ENCODE data around the gene ABCF1. TPM values are rescaled to one million over a fixed set of nuclear protein-coding genes. Genes with fewer than 3 reads are reported as not detected.

ABCF1 gene
- total RNA-seq, 1 donor from 2014 or later = 32.5 TPM

- no peak for DNase-seq
- intact Hi-C loops (cut with DNase I) = loop anchor here (5.0 kb wide), 1 partner anchor 102 kb away; the partner anchor contains the start of gene MDC1
These were observed 44.1 kb downstream of the ABCF1 start for GRCh38 chr6:30615219-30615957.

GRCh38 chr6:30615958-30616810, 44.9 kb downstream of the ABCF1 start:
- DNase-seq (no peak), ATAC-seq (ENCODE audit: poor library complexity) (peak; percentile 0)
- intact Hi-C loops (cut with DNase I) = loop anchor here (5.0 kb wide), 1 partner anchor 101 kb away; the partner anchor contains the start of gene MDC1

More at GRCh38 chr6:30615219-30615957, 44.1 kb downstream of the ABCF1 start:
- peak; percentile 13 for ATAC-seq (ENCODE audit: poor library complexity)

DNA sequence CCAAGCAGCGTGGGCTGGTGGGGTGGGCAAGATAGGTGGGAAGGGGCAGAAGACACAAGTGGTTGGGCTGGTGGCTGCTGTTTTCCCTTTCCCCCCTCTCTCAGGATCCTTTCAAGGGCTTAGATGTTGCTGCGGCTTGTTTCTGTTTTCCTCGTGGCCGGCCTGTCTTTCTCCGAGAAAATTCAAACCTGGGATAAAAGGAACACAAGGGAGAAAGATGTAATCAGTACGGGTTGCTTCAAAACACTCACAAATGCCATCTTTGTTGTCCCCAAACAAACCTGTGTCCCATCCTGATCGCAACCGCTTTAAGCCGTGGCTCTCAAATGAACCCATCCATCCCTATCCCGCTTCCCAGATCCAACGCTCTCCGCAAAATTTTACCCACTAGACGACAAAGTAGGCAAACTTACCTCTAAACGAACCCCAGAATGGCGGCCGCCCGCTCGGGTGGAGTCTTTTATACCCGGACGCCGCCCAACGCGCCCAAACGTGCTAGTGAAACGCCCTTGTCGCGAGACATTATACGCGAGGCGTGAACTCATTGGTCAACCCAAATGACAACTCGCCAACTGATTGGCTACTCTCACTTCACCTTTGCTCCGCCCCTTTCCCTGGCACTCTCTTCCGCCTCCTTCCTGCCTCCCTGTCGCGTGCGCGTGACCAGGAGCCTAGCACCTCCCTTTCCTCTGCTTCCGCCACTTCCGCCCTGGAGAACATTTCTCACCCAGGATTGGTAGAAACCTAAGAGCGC, 45.7 kb downstream of the ABCF1 start, which contains the start of gene PPP1R10:
TSS of gene PPP1R10 (minus strand) at position 433 of the 754 bp plus-strand sequence. CDS start 7,299 bp downstream, outside the sequence.
- ATAC-seq (ENCODE audit: poor library complexity) (peak; percentile 88), DNase-seq (peak; percentile 98)
- intact Hi-C loops (cut with DNase I) = loop anchor here (5.0 kb wide), 1 partner anchor 100 kb away; the partner anchor contains the start of gene MDC1

DNA sequence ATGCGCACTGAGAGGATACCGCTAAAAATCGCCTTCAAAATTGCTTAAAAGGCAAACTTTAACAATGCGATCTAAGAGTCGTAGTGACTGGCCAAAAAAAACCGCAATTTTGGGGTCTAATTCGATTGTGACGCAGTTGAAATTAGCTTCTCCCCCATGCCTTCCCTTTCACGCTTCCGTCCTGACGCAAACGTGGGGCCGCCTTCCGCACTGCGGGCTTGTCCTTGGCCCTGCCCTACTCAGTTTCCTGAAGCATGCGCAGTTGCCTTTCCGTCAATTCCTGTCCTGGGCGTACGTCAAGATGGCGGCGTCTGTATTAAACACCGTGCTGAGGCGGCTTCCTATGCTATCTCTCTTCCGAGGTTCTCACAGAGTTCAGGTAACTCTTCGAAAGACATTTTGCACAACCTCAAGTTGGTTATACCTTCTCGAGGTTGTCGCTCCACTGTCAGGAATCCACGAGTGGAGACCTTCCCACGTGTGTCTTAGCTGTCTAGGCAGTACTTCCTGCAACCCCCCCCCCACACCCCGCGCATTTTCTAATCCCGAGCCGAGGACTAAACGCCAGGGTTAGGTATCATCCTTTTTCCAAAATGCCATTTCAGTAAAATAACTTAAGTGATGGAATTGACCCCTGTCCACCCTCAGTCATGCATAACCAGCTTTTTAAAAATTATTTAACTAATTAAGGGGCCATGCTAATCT, 46.5 kb downstream of the ABCF1 start, which contains the start of gene MRPS18B:
TSS of gene MRPS18B (plus strand) at position 276 of the 705 bp plus-strand sequence. CDS start at position 302, 26 bp downstream.
- ATAC-seq (ENCODE audit: poor library complexity) = peak; percentile 84

GRCh38 chr6:30618270-30618797, 47.1 kb downstream of the ABCF1 start:
- ATAC-seq (ENCODE audit: poor library complexity) (no peak), DNase-seq (no peak)
- intact Hi-C loops (cut with DNase I) = loop anchor here (5.0 kb wide), 1 partner anchor 99 kb away; the partner anchor contains the start of gene MDC1

More for the DNA sequence above, 46.5 kb downstream of the ABCF1 start, which contains the start of gene MRPS18B:
- intact Hi-C loops (cut with DNase I) = loop anchor here (5.0 kb wide), 1 partner anchor 100 kb away; the partner anchor contains the start of gene MDC1
- DNase-seq = peak; percentile 98

DNA sequence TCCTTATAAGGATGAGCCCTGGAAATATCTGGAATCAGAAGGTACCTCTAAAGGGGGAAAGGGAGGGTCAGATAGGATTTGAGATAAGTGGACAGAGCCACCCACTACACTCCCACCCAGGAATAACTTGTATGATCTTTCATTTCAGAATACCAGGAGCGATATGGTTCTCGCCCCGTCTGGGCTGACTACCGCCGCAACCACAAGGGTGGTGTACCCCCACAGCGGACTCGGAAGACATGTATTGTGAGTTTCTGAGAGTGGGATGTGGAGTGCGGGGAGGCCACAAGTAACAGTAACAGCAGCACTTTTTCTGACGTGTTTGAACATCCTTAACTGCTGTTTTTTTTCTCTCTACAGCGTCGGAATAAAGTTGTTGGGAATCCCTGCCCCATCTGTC, 48.3 kb downstream of the ABCF1 start:
- ATAC-seq (ENCODE audit: poor library complexity) (no peak), DNase-seq (no peak)
- intact Hi-C loops (cut with DNase I) = loop anchor here (5.0 kb wide), 1 partner anchor 98 kb away; the partner anchor contains the start of gene MDC1

- intact Hi-C loops (cut with DNase I) = no loop called here
- ATAC-seq (ENCODE audit: poor library complexity) (no peak), DNase-seq (no peak)
These were observed 54.3 kb downstream of the ABCF1 start for GRCh38 chr6:30625511-30625910.

- ATAC-seq (ENCODE audit: poor library complexity) = peak; percentile 98
- intact Hi-C loops (cut with DNase I) = no loop called here
- DNase-seq = peak; percentile 95
These were observed 55.5 kb downstream of the ABCF1 start, which contains the start of gene ATAT1 for GRCh38 chr6:30626484-30627366. TSS of gene ATAT1 (plus strand) at chr6:30626874.

DNA sequence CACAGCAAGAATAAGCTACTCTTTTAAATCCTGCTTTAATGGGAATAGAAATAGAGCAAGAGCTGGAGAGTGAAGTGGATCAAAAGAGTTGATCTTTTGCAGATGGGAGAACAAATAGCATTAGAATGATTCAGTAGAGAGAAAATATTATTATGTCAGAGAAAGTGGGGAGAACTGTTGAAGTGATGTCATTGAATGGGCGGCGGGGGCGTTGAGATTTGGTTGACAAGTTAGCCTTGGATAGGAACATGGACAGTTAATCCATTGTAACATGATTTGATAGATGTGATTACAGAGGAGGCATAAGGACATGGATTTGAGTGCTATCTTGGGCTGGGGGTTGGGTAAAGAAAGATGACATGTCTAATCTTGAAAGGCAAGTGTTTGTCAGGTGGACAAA, 64.6 kb downstream of the ABCF1 start:
- intact Hi-C loops (cut with DNase I) = no loop called here
- ATAC-seq (ENCODE audit: poor library complexity) (no peak), DNase-seq (no peak)

- ATAC-seq (ENCODE audit: poor library complexity) (no peak), DNase-seq (no peak)
- intact Hi-C loops (cut with DNase I) = no loop called here
These were observed 69.2 kb downstream of the ABCF1 start for GRCh38 chr6:30640481-30640880.

GRCh38 chr6:30641048-30641447, 69.8 kb downstream of the ABCF1 start:
- ATAC-seq (ENCODE audit: poor library complexity) (no peak), DNase-seq (no peak)
- intact Hi-C loops (cut with DNase I) = no loop called here

Small RNA genes lying within 50 kb of the gene (microRNA-seq; reads per million reads assigned to microRNA genes)
- gene MIR877 = 7.1 reads per million, percentile 20 among the genes with 10 or more reads in this experiment

Other genes with a start within 250 kb of the ABCF1 start
- gene TRIM39, start 244.5 kb upstream of the ABCF1 start, total RNA-seq = 6.2 TPM
- 25.4 TPM for gene RPP21, start 226.3 kb upstream of the ABCF1 start, total RNA-seq
- 145 TPM for gene HLA-E, start 81.9 kb upstream of the ABCF1 start, total RNA-seq
- gene GNL1, start 15.0 kb upstream of the ABCF1 start, total RNA-seq = 17.6 TPM
- 1.4 TPM for gene PRR3, start 14.1 kb upstream of the ABCF1 start, total RNA-seq
- gene PPP1R10, start 45.8 kb downstream of the ABCF1 start, total RNA-seq = 29.6 TPM
- 124 TPM for gene MRPS18B, start 46.4 kb downstream of the ABCF1 start, total RNA-seq
- gene ATAT1, start 55.4 kb downstream of the ABCF1 start, total RNA-seq = 1.7 TPM
- 58.3 TPM for gene C6orf136, start 75.7 kb downstream of the ABCF1 start, total RNA-seq
- gene DHX16, start 101.6 kb downstream of the ABCF1 start, total RNA-seq = 20.5 TPM
- 13.4 TPM for gene PPP1R18, start 115.2 kb downstream of the ABCF1 start, total RNA-seq
- gene NRM, start 119.5 kb downstream of the ABCF1 start, total RNA-seq = 3.2 TPM
- 16.4 TPM for gene MDC1, start 145.8 kb downstream of the ABCF1 start, total RNA-seq
- 179 TPM for gene TUBB, start 148.9 kb downstream of the ABCF1 start, total RNA-seq
- 207 TPM for gene FLOT1, start 171.2 kb downstream of the ABCF1 start, total RNA-seq
- 11.4 TPM for gene IER3, start 173.1 kb downstream of the ABCF1 start, total RNA-seq

Measured in Right ventricle myocardium superior (tissue), 1 donor.